ENCODE results near the gene TSPAN10. TPM values are rescaled to one million over a fixed set of nuclear protein-coding genes. Genes with fewer than 3 reads are reported as not detected.
A peak's percentile ranks its signal among the peaks of the same experiment; 100 is the strongest.
"Not testable (repeated sequence)": the region's sequence is repeated elsewhere in the genome, so short reads cannot be mapped to it uniquely, and the experiment has no call there.

The TSPAN10 gene
- 0.14 and 0.26 TPM in 2 replicates for total RNA-seq

GRCh38 chr17:81636505-81637288, at the start of gene TSPAN10, which contains the start of gene NPLOC4:
TSS of gene TSPAN10 (plus strand) at chr17:81637196. CDS start at chr17:81642413, 5,217 bp downstream.
TSS of gene NPLOC4 (minus strand) at chr17:81637112. CDS start at chr17:81636930, 182 bp downstream.
- no peak for DNase-seq (ENCODE audit: low read depth, low spot score)

DNA sequence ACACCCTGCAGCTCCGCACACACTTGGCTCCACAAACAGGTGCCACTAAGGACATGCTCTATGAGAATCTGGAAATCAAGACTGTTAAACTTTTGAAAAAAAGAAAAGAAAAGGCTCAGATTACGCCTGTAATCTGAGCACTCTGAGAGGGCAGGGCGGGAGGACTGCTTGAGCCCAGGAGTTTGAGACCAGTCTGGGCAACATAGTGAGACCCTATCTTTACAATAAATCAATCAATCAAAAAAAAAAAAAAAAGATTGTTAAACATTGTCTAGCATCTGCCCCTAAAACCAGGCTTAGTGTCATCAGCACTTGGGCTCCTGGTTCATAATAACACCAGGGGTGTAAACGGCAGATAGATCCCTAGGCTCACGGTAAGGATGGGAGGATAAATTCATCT, 47.4 kb upstream of the TSPAN10 start:
- no peak for DNase-seq (ENCODE audit: low read depth, low spot score)

- DNase-seq (ENCODE audit: low read depth, low spot score), result no peak
These were observed 46.9 kb upstream of the TSPAN10 start for GRCh38 chr17:81590121-81590520.

DNA sequence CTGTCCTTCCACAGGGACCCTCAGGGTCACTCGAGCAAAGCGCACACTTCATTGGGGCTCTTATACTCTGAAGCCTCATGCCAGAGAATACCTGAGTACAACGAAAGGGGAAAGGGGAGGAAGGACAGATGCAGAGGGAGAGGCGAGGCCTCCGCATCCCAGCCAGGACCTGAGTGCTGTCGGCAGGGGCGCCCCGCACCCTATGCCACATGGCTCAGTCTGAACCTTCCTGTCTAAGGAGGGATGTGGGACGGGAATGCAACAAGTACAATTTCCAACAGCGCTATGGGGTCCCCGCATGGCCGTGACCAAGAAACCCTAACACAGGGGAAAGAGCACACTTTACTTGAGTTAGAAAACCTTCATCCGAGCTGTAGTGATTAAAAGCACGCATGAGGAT, 45.0 kb upstream of the TSPAN10 start:
- DNase-seq (ENCODE audit: low read depth, low spot score), result no peak

DNA sequence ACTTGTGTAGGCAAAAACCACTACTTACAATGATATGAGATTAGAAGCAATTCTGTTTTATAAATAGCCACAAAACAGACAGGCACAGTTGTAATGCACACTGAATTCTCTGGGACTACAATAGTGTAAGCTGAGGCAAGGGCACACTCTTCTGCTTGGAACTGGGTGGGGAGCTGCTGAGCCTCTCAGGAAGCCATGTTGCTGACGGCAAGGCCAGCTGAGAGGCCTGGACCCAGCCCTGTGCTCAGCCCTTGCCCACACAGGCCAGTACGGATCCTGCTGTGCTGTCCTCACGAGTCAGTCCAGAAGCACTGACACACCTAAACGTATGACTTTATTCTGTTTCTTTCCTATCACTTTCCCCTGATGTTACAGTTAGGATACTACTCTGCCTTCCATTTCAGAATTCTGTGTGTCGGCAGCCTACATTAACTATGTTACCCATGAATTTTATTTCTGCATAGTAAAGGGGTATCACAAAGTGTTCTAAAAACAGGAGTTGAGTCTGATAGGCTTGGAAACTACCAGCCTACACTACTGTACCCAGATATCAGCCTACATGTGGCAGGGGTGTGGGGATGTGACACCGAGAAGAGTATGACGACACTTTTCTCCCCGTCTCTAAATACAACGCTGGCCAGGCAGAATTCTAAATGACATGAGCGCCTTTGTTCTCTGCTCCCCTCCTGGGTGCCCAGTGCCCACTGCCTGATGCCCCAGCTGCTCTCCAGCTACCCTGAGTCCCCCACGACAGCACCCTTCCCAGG, 43.7 kb upstream of the TSPAN10 start:
- no peak for DNase-seq (ENCODE audit: low read depth, low spot score)

GRCh38 chr17:81599719-81600486, 37.1 kb upstream of the TSPAN10 start:
- DNase-seq (ENCODE audit: low read depth, low spot score), result no peak

DNA sequence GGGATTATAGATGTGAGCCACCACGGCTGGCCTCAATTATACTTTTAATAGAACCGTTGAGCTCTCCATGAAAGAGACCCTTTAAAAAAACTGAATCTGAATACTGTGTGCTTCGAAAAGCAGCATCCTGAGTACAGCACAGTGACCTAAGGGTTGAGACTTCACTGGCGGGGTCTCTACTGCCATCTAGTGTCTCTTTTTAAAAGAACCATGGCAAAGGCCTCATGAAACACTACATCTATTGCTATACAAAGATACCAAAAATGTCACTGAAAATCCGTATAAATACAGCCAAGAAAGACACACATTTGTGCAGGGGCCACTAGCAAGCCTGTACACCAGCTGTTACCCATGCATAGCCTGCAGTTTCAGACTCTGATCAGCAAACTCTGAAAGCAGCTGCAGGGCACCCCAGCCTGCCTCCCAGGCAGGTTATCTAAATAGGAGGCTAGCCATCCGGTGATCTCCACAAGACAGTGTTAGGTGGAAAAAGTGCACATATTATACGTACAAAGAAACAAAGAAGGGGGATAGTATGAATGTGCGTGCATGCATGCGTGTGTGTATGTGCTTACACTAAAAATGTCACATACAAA, 35.4 kb upstream of the TSPAN10 start:
- DNase-seq (ENCODE audit: low read depth, low spot score), result peak; percentile 54

GRCh38 chr17:81603846-81604610, 33.0 kb upstream of the TSPAN10 start:
- no peak for DNase-seq (ENCODE audit: low read depth, low spot score)

GRCh38 chr17:81607431-81607830, 29.6 kb upstream of the TSPAN10 start:
- no peak for DNase-seq (ENCODE audit: low read depth, low spot score)

GRCh38 chr17:81608082-81608481, 28.9 kb upstream of the TSPAN10 start:
- no peak for DNase-seq (ENCODE audit: low read depth, low spot score)

DNA sequence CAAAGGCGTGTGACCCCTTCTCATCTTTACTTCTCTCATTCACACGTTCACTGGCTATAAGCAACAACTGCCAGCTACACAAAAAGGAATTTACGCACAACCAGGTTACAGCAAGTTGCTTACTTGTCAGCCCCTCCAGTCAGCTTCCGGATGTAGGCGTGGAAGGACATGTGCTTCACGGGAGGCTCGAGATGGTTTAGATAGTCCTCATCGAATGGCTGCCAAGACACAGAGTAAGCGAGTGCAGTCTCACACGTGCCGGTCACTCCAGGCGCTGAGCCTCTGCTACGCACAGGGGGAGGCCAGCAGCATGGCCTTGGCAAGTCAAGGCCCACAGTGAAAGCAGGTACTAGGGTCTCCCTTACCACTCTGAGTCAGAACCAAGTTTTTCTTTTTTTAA, 28.4 kb upstream of the TSPAN10 start:
- DNase-seq (ENCODE audit: low read depth, low spot score), result no peak

DNA sequence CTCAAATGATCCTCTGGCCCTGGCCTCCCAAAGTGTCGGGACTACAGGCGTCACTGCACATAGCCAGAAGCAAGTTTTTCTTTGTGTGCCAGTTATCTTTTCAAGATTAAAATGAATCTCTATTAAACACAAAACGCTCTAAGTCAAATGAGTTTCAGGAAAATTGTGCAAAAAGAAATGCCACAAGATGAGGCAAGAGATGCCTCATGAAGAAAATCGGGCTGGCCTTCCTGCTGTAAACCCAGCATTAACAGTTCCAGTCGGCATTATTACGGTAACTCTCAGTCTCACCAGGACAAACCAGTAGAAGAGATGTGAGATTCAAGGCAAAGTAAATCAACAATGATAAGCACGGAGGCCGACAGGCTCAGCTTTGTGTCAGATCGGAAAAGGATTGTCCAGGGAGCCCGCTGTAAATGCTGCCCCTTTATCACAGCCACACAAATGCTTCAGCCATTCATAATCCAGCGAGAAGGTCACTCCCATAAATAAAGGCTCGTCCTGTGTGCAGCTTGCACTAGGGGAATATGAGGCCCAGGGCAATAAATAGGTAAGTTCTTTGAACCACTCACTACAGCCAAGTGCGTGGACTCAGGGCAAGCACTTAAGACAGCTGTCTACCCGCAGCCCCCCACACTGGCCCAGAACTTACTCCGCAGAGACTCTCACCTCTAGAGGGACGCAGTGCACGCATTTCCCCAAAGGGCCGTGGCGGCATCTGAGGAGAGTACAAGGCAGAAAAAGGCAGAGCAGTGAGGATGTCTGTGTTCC, 27.3 kb upstream of the TSPAN10 start:
- no peak for DNase-seq (ENCODE audit: low read depth, low spot score)

GRCh38 chr17:81612172-81612970, 24.6 kb upstream of the TSPAN10 start:
- DNase-seq (ENCODE audit: low read depth, low spot score), result no peak

- DNase-seq (ENCODE audit: low read depth, low spot score), result no peak
These were observed 21.5 kb upstream of the TSPAN10 start for GRCh38 chr17:81615401-81615930.

- DNase-seq (ENCODE audit: low read depth, low spot score), result no peak
These were observed 20.1 kb upstream of the TSPAN10 start for GRCh38 chr17:81616877-81617276.

DNA sequence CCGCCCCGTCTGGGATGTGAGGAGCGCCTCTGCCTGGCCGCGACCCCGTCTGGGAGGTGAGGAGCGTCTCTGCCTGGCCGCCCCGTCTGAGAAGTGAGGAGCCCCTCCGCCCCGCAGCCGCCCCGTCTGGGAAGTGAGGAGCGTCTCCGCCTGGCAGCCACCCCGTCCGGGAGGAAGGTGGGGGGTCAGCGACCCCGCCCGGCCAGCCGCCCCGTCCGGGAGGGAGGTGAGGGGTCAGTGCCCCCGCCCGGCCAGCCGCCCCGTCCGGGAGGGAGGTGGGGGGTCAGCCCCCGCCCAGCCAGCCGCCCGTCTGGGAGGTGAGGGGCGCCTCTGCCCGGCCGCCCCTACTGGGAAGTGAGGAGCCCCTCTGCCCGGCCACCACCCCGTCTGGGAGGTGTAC, 18.7 kb upstream of the TSPAN10 start:
- DNase-seq (ENCODE audit: low read depth, low spot score), result not testable (repeated sequence)

DNA sequence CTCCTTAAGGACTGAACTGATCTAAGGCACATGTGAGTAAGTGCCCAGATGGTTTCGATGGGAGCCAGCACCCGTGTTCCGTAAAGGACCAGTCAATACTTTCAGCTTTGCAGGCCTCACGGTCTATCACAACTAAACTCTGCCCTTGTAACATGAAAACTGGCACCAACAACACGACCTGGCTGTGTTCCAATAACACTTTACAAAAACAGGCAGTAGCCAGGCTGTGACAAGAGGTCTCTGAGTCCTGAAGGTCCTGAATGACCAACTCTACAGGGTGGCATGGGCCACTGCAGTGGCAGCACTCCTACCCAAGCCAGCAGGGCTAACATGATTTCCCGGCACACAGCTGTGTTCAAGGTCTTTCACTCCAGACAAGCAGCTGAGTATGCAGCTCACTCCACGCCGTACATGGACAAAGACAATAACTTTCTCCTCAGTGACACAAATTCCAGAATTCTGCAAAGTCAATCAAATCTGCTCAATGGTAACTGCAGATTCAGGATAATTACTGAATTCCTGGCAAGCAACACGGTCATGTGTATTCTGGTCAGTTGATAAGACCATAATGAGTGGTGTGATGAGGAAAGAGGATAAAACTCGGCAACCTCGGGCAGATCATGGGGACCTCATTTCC, 15.4 kb upstream of the TSPAN10 start:
- no peak for DNase-seq (ENCODE audit: low read depth, low spot score)

DNA sequence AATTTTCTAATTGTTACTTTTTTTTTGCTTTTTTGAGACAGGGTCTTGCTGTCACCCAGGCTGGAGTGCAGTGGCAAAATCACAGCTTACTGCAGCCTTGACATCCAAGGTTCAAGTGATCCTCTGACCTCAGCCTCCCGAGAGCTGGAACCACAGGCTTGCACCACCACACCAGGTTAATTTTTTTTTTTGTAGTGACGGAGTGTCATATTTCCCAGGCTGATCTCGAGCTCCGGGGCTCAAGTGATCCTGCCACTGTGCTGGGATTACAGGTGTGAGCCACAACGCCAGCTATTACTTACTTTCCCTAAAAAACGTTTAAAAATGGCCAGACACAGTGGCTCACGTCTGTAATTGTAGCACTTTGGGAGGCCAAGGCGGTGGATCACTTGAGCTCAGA, 6.7 kb upstream of the TSPAN10 start:
- DNase-seq (ENCODE audit: low read depth, low spot score), result no peak
